ENCODE data around the gene ARHGEF19.
A peak's percentile ranks its signal among the peaks of the same experiment; 100 is the strongest.
"Not testable (repeated sequence)": the region's sequence is repeated elsewhere in the genome, so short reads cannot be mapped to it uniquely, and the experiment has no call there.

ARHGEF19 gene

DNA sequence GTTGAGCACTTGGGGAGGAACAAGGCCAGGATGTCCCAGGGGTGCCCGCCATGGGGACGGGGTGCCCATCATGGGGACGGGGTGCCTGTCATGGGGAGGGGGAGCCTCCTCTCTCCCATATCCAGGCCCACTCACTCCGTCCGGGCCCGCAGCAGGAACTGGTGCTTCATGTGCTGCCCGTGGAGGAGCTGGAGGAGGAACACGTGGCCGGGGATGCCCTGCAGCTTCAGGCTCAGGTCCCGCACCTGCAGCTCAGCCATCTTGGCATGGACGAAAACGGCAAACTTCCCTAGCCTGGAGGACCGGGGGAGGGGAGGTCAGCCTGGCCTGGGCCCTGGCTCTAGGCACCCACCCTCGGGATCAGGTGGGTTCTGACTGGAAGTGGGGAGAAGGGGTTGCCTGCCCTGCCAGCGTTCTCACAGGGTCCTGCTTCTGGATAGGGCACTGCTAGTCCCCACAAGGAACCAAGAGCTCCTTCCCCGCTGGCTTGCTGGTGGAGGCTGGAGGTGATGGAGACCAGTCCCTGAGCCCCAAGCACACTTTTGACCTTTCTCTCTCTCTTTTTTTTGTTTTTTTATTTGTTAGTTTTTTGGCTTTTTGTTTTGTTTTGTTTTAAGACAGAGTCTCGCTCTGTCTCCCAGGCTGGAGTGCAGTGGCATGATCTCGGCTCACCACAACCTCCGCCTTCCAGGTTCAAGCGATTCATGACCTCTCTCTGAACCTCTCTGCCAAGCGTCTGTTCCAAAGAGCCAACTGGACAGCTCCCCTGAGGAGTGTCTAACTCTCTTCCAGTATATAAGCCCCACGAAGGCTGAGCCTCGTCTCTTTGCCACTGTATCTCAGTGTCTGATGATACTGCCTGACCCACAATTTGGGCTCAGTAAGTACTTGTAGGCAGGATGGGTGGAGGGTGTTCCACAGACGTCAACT is 9.9 kb downstream of the ARHGEF19 start:
- DNase-seq = no peak

DNA sequence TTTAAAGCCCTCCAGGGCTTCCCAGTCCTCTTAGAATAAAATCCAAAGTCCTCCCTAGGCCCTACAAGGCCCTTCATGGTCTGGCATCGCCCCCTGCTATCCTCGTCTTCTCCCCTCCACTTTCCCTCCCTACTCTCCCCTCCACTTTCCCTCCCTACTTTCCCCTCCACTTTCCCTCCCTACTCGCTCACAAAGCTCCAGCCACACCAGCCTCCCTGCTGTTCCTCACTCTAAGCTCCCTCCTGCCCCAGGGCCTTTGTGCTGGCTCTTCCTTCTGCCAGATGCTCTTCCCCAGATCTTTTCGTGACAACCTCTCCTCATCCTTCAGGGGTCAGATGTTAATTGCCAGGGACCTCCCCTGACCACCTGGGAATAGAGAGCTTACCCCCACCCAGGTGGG is 12.8 kb downstream of the ARHGEF19 start:
- DNase-seq = no peak

DNA sequence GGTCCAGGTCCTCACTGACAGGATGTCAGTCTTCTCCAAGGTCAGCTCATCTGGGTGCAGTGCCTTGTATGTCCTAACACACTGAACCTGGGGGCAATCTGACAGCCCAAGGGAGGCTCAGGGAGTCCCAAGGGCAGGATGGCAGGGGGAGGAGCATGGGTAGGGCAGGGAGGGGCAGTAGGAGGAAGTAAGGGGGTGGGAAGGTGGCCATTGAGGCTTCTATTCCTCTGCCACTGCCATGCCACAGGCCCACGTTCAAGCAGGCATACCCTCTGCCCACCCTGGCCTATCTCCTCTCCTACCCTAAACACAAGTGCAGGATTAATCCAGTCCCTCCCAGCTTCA is 13.3 kb downstream of the ARHGEF19 start:
- no peak for DNase-seq

DNA sequence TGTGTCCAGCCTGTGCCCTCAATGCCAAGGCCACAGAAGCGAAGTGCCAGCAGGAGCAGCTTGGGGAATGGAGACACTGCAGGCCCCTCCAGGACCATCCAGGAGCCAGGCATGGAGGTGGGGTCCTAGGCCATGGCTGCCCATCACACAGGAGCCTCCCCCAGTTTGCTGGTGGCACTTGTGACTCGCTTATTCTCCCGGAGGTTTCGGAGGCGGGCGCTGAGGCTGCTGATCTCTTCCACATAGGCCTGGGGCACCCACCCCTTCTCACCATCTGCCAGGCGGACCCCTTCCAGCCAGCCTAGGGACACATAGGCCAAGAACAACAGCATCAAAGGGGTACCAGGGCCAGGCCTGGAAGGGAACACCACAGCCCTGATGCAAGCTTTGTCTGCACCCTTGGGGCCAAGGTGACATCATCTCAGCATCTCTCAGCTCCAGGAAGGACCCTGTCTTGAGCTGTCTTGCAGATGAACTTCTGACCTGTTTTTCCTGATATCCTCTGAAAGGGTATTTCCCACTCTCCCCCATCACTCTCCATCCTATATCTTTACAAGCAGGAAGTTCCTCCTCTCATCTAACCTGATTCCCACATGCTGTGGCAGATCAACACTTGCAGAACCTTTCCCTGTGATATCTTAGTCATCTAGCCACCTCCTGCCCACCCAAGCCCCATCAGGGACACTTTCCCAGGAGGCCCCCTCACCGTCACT is 13.9 kb downstream of the ARHGEF19 start:
- DNase-seq = no peak

DNA sequence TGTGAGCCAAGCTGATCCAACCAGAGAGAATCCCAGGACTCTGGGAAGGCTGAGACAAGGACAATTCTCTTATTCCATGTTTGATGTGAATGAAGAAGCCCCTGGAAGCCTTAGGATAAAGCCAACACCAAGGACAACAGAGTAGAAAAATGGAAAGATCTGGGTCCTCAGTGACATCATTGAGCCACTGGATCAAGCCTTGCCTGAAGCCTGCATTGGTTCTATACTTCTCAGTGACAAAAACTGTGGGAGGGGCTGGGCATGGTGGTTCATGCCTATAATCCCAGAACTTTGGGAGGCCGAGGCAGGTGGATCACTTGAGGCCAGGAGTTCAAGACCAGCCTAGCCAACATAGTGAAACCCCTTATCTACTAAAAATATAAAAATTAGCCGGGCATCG is 15.6 kb downstream of the ARHGEF19 start:
- DNase-seq = no peak

DNA sequence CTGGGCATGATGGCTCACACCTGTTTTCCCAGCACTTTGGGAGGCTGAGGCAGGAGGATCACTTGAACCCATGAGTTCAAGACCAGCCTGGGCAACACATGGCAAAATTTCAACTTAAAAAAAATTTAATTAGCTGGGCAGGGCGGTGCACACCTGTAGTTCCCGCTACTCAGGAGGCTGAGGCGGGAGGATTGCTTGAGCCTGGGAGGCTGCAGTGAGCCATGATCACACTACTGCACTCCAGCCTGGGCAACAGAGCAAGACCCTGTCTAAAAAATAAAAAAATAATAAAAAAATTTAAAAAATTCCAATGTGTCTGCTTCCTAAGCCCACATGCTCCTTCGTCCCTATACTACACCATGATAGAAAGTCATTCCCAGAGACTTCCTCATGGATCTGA is 16.3 kb downstream of the ARHGEF19 start:
- not testable (repeated sequence) for DNase-seq

DNA sequence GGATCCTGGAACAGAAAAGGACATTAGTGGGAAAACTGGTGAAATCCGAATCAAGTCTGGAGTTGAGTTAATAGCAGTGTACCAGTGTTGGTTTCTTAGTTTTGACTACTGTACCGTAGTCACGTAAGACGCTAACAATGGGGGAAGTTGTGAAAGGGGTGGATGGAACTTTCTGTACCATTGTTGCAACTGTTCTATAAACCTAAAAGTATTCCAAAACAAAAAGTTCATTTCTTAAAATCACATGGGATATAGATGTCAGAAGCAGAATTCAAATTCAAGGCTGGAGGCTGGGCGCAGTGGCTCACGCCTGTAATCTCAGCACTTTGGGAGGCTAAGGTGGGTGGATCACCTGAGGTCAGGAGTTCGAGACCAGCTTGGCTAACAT is 16.9 kb downstream of the ARHGEF19 start:
- DNase-seq = no peak

DNA sequence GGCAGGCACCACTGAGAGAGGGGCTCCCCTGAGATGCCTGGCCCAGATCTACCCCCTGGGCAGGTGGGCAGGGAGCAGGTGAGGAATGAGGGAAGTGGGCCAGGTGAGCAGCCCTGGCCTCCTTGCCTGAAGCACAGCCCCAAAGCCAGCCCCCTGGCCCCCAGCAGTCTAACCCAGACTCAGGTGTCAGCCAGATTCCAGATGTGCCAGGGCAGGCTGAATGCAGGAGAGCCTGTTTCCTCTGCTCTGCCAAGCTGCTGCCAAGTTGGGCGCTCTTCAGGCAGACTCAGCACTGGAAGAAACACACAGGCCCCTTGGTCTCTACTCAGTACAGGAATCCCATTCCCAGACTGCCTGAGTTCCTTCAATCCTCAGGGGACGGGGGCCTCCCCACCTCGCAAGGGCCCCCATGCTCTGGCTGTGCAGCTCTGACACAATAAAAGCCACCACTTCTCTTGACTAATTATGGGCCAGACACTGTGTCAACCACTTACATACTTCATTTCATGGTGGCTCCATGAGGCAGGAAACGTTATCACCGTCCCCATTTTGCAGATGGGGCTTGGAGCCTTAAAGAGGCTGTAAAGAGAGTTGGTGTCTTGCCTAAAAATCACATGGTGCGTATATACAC is 20.4 kb downstream of the ARHGEF19 start:
- DNase-seq = no peak

DNA sequence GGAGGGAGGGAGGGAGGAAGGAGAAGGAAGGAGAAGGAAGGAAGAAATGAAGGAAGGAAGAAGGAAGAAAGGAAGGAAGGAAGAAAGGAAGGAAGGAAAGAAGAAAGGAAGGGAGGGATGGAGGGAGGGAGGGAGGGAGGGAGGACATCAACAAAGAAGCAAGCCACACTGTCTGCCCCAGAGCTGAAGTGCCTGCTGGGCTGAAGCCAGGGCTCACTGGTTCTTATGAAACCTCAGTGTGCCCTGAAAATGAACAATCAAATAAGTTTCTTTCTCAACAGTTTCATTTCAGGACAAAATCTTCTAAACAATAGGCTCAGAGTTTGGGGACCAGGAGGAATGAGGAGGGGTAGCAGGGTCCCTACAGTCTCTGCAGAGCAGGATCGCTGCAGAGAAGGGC is 21.1 kb downstream of the ARHGEF19 start:
- no peak for DNase-seq

DNA sequence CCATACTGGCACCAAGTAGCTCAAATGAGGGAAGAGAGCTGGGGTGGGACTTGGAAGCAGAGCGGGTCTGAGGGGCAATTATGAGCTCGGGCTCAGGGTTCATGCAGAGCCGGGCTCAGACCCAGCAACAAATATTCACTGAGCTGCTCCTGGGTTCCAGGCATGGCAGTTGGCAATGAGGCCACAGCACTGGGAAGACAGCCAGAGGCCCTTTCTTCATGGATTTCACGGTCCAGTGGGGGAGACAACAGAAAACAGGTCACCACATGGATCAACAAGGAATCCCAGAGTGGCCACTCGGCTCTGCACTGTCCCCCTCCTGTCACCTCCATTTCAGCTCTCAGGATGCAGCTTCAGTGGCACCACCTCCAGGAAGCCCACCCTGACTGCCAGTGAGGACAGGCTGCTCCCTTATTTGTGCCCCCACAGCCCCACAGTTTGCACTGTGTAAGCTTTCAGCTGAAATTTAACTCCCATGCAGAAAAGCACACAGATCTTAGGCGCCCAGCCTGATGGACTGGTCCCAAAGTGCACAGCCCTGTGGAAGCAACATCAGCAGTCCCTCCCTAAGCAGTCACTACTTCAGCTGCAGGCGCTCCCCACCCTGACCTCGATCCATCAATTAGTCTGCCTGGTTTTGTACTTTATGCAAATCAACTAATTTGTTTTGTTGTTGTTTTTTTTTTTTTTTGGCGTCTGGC is 22.4 kb downstream of the ARHGEF19 start:
- DNase-seq = no peak

DNA sequence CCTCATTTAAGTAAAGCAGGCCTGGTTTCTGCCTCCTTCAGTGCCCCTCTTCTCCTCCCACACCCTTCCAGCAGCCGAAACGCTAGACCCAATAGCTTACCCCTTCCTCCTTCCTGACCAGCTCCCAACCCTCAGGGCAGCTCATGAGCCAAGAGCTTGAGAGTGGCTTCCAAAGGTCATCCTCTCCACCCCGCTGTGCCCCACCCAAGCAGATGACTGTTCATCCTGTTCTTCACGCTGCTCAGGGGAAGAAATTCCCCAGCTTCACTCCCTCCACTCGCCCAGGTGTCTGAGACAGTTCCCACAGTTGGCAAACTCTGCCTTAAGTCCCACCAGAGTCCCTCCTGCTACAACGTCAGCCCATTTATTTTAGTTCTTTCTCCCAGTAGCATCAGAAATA is 23.4 kb downstream of the ARHGEF19 start:
- no peak for DNase-seq

DNA sequence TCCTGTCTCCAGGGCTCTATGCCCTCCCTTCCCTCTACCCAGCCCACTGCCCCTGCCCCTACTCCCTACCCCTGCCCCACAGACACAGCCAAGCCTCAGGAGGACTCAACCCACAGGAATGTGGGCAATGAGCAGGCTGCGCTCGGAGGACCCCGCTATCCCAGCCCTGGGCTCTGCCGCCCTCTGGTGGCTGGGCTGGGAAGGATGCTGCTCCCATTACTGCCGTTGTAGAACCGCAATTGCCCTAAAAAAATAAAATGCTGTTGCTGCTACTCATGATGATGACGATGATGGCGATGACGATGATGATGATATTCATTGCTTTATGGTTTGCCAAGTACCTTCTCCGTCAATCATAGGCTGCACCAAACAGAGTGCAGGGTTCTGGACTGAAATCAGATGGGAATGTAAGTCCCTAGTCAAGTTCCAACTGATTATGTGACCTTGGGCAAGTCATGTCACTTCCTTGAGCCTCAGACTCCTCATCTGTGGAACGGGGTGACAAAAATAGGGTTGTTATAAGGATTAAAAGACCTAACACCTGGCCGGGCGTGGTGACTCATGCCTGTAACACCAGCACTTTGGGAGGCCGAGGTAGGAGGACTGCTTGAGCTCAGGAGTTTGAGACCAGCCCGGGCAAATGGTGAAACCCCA is 24.6 kb downstream of the ARHGEF19 start:
- DNase-seq = peak; percentile 83

DNA sequence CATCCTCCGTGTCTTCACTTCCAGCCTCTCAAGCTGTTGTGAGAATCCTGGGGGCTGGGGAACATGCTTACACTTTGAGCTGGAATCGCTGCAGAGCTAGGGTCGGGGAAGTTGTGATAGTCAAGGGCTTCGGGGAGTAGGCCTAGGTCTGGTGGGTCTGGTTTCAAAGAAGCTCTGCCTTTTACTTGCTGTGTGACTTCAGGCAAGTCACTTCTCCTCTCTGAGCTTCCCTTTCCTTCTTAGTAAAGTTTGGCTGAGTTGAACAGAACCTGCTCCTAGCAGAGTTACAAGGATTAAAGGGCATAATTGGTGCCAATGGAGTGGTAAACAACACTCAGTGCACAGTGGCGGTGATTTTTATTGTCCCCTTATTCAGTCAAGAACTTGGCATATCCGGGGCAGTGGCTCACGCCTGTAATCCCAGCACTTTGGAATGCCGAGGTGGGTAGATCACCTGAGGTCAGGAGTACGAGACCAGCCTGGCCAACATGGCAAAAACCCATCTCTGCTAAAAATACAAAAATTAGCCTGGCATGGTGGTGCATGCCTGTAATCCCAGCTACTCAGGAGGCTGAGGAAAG is 25.7 kb downstream of the ARHGEF19 start:
- DNase-seq = no peak

DNA sequence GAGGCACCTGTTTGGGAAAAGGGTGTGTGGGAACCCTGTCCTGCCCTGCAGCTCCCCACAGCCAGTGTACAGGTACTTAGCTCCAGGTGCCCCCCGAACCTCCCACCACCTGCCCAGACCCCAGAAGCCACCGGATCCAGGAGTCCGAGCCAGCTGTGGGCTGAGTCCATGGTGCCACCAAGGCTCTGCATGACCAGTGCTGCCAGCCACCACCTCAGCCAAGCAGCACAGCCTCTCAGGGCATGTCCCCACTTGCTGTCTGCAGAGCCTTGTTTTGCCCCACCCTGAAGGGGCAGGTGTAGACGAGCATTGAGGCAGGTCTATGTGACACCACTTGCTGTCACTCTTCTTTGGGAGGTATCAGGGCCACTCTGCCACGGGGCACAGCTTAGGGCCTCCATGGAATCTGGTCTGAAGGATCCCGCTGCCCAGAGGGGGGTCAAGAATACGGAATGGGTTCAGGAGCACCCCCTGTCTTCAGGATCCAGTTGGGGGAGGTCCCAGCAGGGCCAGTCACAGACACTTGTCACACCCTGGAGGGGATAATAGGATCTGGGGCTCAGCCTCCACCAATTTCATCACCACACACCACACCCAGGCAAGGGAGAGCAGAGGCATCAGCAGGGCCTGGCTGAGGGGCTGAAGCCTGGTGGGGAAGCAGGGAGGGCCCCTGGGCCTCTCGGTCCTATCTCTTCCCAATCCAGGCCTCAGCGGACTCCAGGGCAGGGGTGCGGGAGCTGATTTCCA is 27.7 kb downstream of the ARHGEF19 start:
- DNase-seq = no peak

DNA sequence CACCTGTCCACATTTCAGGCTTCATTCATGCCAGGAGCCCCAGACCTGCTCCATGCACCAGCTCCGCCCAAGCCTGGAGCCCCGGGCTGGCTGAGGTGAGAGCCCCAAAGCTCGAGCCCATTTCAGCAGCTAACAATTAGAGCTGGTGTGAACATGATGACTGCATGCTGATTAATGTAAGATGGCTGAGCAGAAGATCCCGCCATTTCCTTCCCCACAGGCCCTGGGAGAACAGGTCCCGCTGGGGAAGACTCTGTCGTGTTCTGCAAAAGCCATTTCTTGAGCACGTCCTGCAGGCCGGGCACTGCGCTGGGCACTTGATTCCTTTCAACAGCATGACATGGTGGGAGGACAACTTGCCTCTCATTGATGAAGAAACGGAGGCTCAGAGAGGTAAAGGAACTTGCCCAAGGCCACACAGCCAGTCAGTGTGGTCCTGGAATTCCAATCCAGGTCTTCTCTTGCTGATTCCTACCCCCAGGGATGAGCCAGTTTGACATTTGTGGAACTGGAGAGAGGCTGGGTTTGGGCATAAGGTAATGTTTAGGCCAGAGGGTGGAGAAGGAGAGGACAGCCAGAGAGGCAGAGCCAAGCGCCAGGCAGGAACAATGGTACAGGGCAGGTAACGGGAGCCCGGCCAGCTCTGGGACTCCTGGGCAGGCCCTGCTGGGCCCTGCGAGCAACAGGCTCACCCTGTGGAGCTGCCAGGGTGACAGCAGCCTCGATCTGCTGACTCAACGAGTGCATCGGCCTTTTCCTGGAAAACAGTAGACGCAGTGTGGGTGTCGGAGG is 28.5 kb downstream of the ARHGEF19 start:
- no peak for DNase-seq

DNA sequence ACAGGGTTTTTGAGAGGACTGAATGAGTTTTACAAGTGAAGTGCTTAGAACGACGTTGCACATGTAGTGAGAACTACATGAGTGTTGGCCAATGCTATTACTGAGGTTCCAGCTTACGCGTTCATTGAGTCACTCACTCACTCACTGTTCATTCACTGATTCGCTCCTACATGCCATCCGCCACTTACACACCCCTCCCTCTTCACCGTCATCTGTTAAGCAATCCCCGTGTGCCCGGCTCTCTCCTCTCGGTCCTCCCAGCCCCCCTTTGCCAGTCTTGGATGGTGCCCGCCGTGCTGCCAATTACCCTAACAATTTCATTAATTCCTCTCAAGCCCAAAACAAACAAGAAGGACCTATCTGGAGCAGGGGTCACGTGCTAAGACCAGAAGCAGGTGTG is 29.3 kb downstream of the ARHGEF19 start:
- no peak for DNase-seq

DNA sequence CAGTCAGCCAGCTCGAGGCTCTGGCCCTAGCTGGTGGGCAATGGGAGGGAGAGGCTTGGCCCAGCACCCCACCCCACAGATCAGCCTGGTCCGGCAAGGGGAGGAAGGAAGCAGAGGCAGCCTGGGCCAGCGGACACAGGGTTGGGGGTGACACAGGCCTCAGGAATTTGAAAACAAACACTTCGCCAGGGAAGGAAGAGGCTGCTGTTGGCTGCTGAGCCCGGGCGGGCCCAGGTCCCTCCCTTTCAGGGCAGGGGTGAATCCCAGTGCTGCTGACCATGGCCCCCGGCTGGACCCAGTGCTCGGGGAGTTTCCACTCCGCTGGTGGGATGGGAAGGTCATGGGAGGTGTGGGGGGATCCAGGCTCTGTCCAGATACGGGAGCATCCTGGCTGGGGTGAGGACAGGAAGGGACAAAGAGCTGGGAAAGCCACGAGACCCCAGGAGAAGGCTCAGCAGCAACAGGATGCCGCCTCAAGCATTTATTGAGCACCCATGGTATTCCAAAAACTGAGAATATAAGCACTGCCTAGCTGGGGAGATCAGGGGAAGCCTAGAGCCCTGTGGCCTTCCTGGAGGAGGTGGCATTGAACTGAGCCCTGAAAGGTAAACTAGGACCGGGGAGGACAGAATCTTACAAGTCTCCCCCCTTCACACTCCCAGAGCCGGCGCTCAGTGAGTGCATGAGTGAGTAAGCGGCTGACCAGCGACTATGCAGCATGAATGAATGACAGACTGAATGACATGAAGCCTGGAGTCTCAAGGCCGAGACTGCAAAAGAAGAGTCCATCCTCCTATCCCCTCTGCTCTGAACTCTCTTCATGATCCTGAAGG is 30.3 kb downstream of the ARHGEF19 start:
- DNase-seq = no peak

DNA sequence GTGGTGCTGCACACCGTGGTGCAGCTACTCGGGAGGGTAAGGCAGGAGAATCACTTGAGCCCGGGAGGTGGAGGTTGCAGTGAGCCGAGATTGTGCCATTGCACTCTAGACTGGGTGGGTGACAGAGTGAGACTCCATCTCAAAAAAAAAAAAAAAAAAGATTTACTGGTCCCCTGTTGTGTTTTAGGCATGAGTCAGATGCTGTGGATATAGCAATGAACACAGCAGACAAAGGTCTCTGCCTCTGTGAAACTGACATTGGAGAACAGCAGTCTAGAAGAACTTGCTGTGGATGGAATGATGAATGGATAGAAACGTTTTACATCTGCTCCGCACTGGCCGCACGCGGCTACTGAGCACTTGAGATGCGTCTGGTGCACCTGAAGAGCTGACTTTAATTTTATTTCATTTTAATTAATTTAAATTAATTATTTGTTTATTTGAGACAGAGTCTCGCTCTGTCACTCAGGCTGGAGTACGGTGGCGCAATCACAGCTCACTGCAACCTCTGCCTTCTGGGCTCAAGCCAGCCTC is 32.1 kb downstream of the ARHGEF19 start:
- DNase-seq = no peak

All from activated CD4-positive, alpha-beta T cell treated with anti-CD3 and anti-CD28 coated beads for 48 hours (primary cell).